ENCODE measurements around the gene ZC4H2.
"Not testable (repeated sequence)": the region's sequence is repeated elsewhere in the genome, so short reads cannot be mapped to it uniquely, and the experiment has no call there.

The ZC4H2 gene

GRCh38 chrX:64975989-64976672 lies at the start of gene ZC4H2:
Gene ZC4H2 (minus strand): TSS chrX:64976450. CDS start chrX:64976377, 73 bp downstream.
- TF ChIP-seq CTCF (IDR thresholded peaks at IDR 0.05): no peak
- intact Hi-C loops (cut with DNase I; ENCODE audit: low total_unique reads): no loop called here

GRCh38 chrX:65017451-65017850 lies 41.2 kb upstream of the ZC4H2 start:
- no peak overlapping the region for H3K27ac ChIP-seq
- no peak overlapping the region for H3K4me3 ChIP-seq
- H3K36me3 ChIP-seq: no peaks in the 10 kb centered on the region
- H3K9me3 ChIP-seq: peaks cover 0 to 3% (median 0%) of the 10 kb centered on the region in 3 donors
- TF ChIP-seq CTCF (IDR thresholded peaks at IDR 0.05): no peak
- DNase-seq: no peak
- intact Hi-C loops (cut with DNase I; ENCODE audit: low total_unique reads): no loop called here
- no peaks in the 10 kb centered on the region for H3K4me1 ChIP-seq
- H3K27me3 ChIP-seq: no peaks in the 10 kb centered on the region

More at GRCh38 chrX:64975989-64976672, at the start of gene ZC4H2:
- no peaks in the 10 kb centered on the region for H3K36me3 ChIP-seq
- peaks cover 0 to 4% (median 0%) of the 10 kb centered on the region in 4 donors for H3K4me1 ChIP-seq
- peak; percentile 69 to 79 for DNase-seq
- H3K27me3 ChIP-seq: no peaks in the 10 kb centered on the region
- no peaks in the 10 kb centered on the region for H3K9me3 ChIP-seq
- peak within 1 kb of the TSS; percentile 33 to 50 for H3K27ac ChIP-seq
- H3K4me3 ChIP-seq: peak within 1 kb of the TSS; percentile 59 to 61

GRCh38 chrX:65014230-65014629 lies 38.0 kb upstream of the ZC4H2 start:
- intact Hi-C loops (cut with DNase I; ENCODE audit: low total_unique reads): no loop called here
- TF ChIP-seq CTCF (IDR thresholded peaks at IDR 0.05): no peak
- DNase-seq: no peak

GRCh38 chrX:65009459-65009858 lies 33.2 kb upstream of the ZC4H2 start:
- no peak for DNase-seq
- no peak for TF ChIP-seq CTCF (IDR thresholded peaks at IDR 0.05)
- H3K4me3 ChIP-seq: no peak overlapping the region
- no peaks in the 10 kb centered on the region for H3K4me1 ChIP-seq
- intact Hi-C loops (cut with DNase I; ENCODE audit: low total_unique reads): no loop called here
- peaks cover 0 to 9% (median 0%) of the 10 kb centered on the region in 3 donors for H3K9me3 ChIP-seq
- H3K36me3 ChIP-seq: no peaks in the 10 kb centered on the region
- no peak overlapping the region for H3K27ac ChIP-seq
- H3K27me3 ChIP-seq: no peaks in the 10 kb centered on the region

More at GRCh38 chrX:65014230-65014629, 38.0 kb upstream of the ZC4H2 start:
- Histone ChIP-seq H3K27me3 (no peaks in the 10 kb centered on the region), H3K4me3 (no peak overlapping the region), H3K36me3 (no peaks in the 10 kb centered on the region), H3K27ac (no peak overlapping the region), H3K9me3 (no peaks in the 10 kb centered on the region), H3K4me1 (no peaks in the 10 kb centered on the region)

GRCh38 chrX:65002208-65002607 lies 26.0 kb upstream of the ZC4H2 start:
- H3K27ac ChIP-seq; intact Hi-C loops (cut with DNase I; ENCODE audit: low total_unique reads); H3K4me1 ChIP-seq; H3K27me3 ChIP-seq; DNase-seq; H3K36me3 ChIP-seq; H3K4me3 ChIP-seq: not testable (repeated sequence)
- peaks cover 0 to 21% (median 14%) of the 10 kb centered on the region in 3 donors for H3K9me3 ChIP-seq

GRCh38 chrX:64996805-64997204 lies 20.6 kb upstream of the ZC4H2 start:
- Histone ChIP-seq H3K4me3 (no peak overlapping the region), H3K27me3 (no peaks in the 10 kb centered on the region), H3K9me3 (peaks cover 0 to 14% (median 12%) of the 10 kb centered on the region in 3 donors), H3K36me3 (no peaks in the 10 kb centered on the region), H3K4me1 (no peaks in the 10 kb centered on the region), H3K27ac (no peak overlapping the region)
- DNase-seq: no peak
- intact Hi-C loops (cut with DNase I; ENCODE audit: low total_unique reads): no loop called here
- no peak for TF ChIP-seq CTCF (IDR thresholded peaks at IDR 0.05)

All from tibial artery (tissue), 4 donors.